ENCODE measurements around the gene CEP170B.
"Not testable (repeated sequence)": the region's sequence is repeated elsewhere in the genome, so short reads cannot be mapped to it uniquely, and the experiment has no call there.

Gene CEP170B

GRCh38 chr14:104844306-104845032 lies 20.6 kb upstream of the CEP170B start:
- no peak for DNase-seq

GRCh38 chr14:104845033-104845666 lies 19.9 kb upstream of the CEP170B start:
- no peak for DNase-seq

- DNase-seq: no peak
Observed at GRCh38 chr14:104845834-104846441, 19.1 kb upstream of the CEP170B start.

GRCh38 chr14:104852280-104852663 lies 12.8 kb upstream of the CEP170B start:
- DNase-seq: no peak

- no peak for DNase-seq
Observed at GRCh38 chr14:104855532-104856090, 9.5 kb upstream of the CEP170B start.

GRCh38 chr14:104856157-104856868 lies 8.8 kb upstream of the CEP170B start:
- no peak for DNase-seq

- no peak for DNase-seq
Observed at GRCh38 chr14:104856869-104857860, 7.9 kb upstream of the CEP170B start.

GRCh38 chr14:104857931-104858330 lies 7.1 kb upstream of the CEP170B start:
- not testable (repeated sequence) for DNase-seq

- DNase-seq: no peak
Observed at GRCh38 chr14:104858811-104859426, 6.1 kb upstream of the CEP170B start.

- DNase-seq: no peak
Observed at GRCh38 chr14:104859900-104860299, 5.2 kb upstream of the CEP170B start.

- no peak for DNase-seq
Observed at GRCh38 chr14:104860414-104860813, 4.7 kb upstream of the CEP170B start.

- DNase-seq: no peak
Observed at GRCh38 chr14:104863131-104863862, 1.8 kb upstream of the CEP170B start.

GRCh38 chr14:104863923-104864266 lies 1.2 kb upstream of the CEP170B start:
- no peak for DNase-seq

GRCh38 chr14:104864267-104865080 lies 594 bp upstream of the CEP170B start:
- no peak for DNase-seq

- no peak for DNase-seq
Observed at GRCh38 chr14:104865631-104866441, 768 bp downstream of the CEP170B start.

- DNase-seq: no peak
Observed at GRCh38 chr14:104866451-104867370, 1.6 kb downstream of the CEP170B start.

GRCh38 chr14:104867371-104868059 lies 2.4 kb downstream of the CEP170B start:
- DNase-seq: no peak

Measured in activated gamma-delta T cell (primary cell).